Right lobe of liver (tissue), 6 donors: Measurements from ENCODE around the gene PYDC2. TPM values are rescaled to one million over a fixed set of nuclear protein-coding genes. Genes with fewer than 3 reads are reported as not detected.
A peak's percentile ranks its signal among the peaks of the same experiment; 100 is the strongest.

ENCODE experiments used
- ATAC-seq, 4 donors: fragments of 200-7000 bp; cut with Tn5 transposase; one replicate each; pipeline ENCODE4 v1.9.1; 2020; ENCODE audit warnings: mild to moderate bottlenecking in 4 of 4, moderate library complexity in 4 of 4
- DNase-seq, 3 donors: peaks; one replicate each; pipeline ENCODE4 v3.0.0-alpha.2; 2020
- H3K27ac ChIP-seq, 3 donors: fragments of 200-600 bp; one replicate each; pipeline ENCODE4 v1.8.0; 2022
- H3K27me3 ChIP-seq, 2 donors: fragments of 200-600 bp; one replicate each; pipeline ENCODE4 v1.8.0; 2022
- H3K36me3 ChIP-seq, 4 donors: fragments of 200-600 bp; sonication (generic) in 1 of 4; one replicate each; pipeline versions ENCODE4 v1.5.1 to v1.8.0; 2017 to 2022; ENCODE audit warnings: control low read depth in 1 of 4
- H3K4me1 ChIP-seq, 4 donors: fragments of 200-600 bp; sonication (generic) in 1 of 4; one replicate each; pipeline versions ENCODE4 v1.5.1 to v1.8.0; 2017 to 2022; ENCODE audit warnings: control low read depth in 1 of 4
- H3K4me3 ChIP-seq, 3 donors: fragments of 200-600 bp; one replicate each; pipeline ENCODE4 v1.8.0; 2022
- H3K9me3 ChIP-seq, 4 donors: fragments of 200-600 bp; sonication (generic) in 1 of 4; one replicate each; pipeline versions ENCODE4 v1.5.1 to v1.8.0; 2017 to 2022; ENCODE audit warnings: control low read depth in 1 of 4
- POLR2A ChIP-seq: fragments of 450-650 bp; IDR thresholded peaks from one replicate; pipeline ENCODE4 v1.6.1; 2017; ENCODE audit warnings: antibody characterized with exemption, mild to moderate bottlenecking
- WGBS: methylation state at CpG from one replicate; pipeline ENCODE4 v1.1.6; 2018; ENCODE audit warnings: low coverage, low lambda C conversion rate; ENCODE audit not compliant: insufficient coverage; ENCODE audit errors: missing lambda C conversion rate; 5-methylcytosine and 5-hydroxymethylcytosine counted together
- intact Hi-C, 2 donors: fragments of 100-400 bp; cut with DNase I; formaldehyde crosslinking; loops; one replicate each; pipeline versions ENCODE4 v1.11.2 to v1.14.1; 2022
- small RNA-seq, 2 experiments: library from RNA; depleted of rRNA; stranded (forward); fragments of <200 nt; gene quantifications; one replicate each; pipeline ENCODE3, GENCODE V24; 2016
- total RNA-seq, 6 experiments: library from RNA; depleted of rRNA in 2 of 6; stranded (reverse); fragments of >200 nt in 2 of 6; fragmentation: NEBNext Ultra II Directional in 3 of 6; extraction: Animal tissue kit (Norgen Biotek cat#: 25700) in 3 of 6; gene quantifications; one replicate each; pipeline versions ENCODE4 v1.1.0 to v1.2.4, GENCODE V29; 2016 to 2023
- TF ChIP-seq, protein P1 (sequence below), 4 donors: fragments of 200-600 bp in 3 of 4; fragments of 450-650 bp in 1 of 4; IDR thresholded peaks; one replicate each; pipeline versions ENCODE4 v1.5.1 to v1.8.0; 2016 to 2022; ENCODE audit warnings: antibody characterized with exemption in 4 of 4, mild to moderate bottlenecking in 2 of 4
- donor health status: DM: no; HTN: yes; CAD: no.
- donor health status: DM: no; HTN: no; CAD: no.
- donor health status: DM: no; HTN: no; CAD: no.
- donor health status: DM: no; HTN: yes; CAD: no.
- donor health status: DM: no; HTN: yes; CAD: no.

The PYDC2 gene
- total RNA-seq, 6 experiments from 2014 or later: not detected

DNA sequence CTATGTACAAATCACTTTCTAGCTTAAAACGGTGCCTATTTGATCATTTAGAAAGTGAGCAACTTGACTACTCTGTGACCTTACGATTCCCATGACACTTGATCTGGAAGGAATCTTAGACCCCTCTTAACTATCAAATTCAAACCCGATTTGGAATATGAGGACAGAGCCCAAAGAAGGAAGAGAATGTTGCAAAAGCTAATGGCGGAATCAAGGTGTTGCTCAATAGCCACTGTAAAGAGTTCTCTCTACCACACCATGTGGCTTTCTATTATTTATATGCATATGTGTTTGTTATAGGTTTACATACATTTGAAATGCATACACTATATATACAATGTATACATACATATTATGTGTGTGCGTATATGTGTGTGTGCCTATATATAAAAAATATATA lies 39.9 kb downstream of the PYDC2 start:
- no peaks in the 10 kb centered on the region for H3K36me3 ChIP-seq
- no peaks in the 10 kb centered on the region for H3K9me3 ChIP-seq
- H3K27ac ChIP-seq: no peak overlapping the region
- H3K4me3 ChIP-seq: no peak overlapping the region
- DNase-seq (no peak), ATAC-seq (no peak)
- no peaks in the 10 kb centered on the region for H3K4me1 ChIP-seq
- 85% methylated on average over 5 of the region's 5 CpGs for WGBS
- no peaks in the 10 kb centered on the region for H3K27me3 ChIP-seq
- intact Hi-C loops: no loop called here
- TF ChIP-seq, protein P1, sequence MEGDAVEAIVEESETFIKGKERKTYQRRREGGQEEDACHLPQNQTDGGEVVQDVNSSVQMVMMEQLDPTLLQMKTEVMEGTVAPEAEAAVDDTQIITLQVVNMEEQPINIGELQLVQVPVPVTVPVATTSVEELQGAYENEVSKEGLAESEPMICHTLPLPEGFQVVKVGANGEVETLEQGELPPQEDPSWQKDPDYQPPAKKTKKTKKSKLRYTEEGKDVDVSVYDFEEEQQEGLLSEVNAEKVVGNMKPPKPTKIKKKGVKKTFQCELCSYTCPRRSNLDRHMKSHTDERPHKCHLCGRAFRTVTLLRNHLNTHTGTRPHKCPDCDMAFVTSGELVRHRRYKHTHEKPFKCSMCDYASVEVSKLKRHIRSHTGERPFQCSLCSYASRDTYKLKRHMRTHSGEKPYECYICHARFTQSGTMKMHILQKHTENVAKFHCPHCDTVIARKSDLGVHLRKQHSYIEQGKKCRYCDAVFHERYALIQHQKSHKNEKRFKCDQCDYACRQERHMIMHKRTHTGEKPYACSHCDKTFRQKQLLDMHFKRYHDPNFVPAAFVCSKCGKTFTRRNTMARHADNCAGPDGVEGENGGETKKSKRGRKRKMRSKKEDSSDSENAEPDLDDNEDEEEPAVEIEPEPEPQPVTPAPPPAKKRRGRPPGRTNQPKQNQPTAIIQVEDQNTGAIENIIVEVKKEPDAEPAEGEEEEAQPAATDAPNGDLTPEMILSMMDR (IDR thresholded peaks at IDR 0.05): no peak
- no peak for TF ChIP-seq POLR2A

DNA sequence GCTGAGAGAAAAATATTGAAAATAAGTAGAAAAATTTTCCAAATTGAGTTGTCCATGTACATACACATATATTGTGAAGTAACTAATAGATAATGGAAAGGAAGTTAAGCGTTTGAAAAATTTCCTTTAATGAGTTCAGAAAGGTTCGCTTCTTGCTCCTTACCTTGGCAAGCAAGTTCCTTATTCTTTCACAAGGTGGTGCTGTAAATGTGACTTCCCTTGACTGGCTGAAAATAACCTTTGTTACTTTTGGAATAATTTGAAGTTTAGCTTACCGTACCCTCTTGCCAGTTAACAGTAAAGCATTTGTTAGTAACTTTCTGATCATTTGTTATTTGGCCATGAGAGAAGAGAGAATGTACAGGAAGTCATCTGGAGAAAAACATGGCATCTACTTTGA lies 41.6 kb downstream of the PYDC2 start:
- Histone ChIP-seq H3K27ac (no peak overlapping the region), H3K9me3 (no peaks in the 10 kb centered on the region), H3K4me1 (no peaks in the 10 kb centered on the region), H3K27me3 (no peaks in the 10 kb centered on the region), H3K36me3 (no peaks in the 10 kb centered on the region), H3K4me3 (no peak overlapping the region)
- no peak for DNase-seq
- intact Hi-C loops: no loop called here
- TF ChIP-seq, protein P1 (IDR thresholded peaks at IDR 0.05): peak in 2 of 4 donors; percentile 17 to 28
- TF ChIP-seq POLR2A: no peak
- WGBS: 45% methylated on average over 3 of the region's 3 CpGs
- no peak for ATAC-seq

DNA sequence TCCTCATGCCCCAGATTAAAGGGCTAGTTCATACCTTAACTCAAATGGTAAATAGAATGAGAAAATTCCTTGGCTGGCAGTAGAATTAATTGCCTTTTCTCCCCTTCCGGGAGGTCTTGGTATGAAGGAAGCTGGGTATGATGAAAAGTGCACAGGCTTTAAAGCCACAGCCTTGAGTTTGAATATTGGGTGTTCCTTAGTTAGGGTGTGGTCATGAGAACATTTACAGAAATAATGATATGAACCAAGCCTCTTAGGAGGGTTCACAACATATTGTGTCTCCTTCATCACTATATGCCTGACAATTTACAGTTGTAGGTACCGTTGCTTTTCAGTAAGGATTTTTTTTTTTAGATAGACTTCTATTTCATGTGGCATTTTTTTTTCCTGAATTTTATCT lies 48.1 kb downstream of the PYDC2 start:
- H3K4me3 ChIP-seq: no peak overlapping the region
- 60% methylated on average over 2 of the region's 2 CpGs for WGBS
- intact Hi-C loops: no loop called here
- no peak overlapping the region for H3K27ac ChIP-seq
- no peaks in the 10 kb centered on the region for H3K9me3 ChIP-seq
- H3K36me3 ChIP-seq: no peaks in the 10 kb centered on the region
- ATAC-seq (no peak), DNase-seq (no peak)
- no peaks in the 10 kb centered on the region for H3K27me3 ChIP-seq
- no peaks in the 10 kb centered on the region for H3K4me1 ChIP-seq
- TF ChIP-seq, protein P1 (IDR thresholded peaks at IDR 0.05): no peak
- TF ChIP-seq POLR2A: no peak

Small RNAs within 50 kb of the gene (small RNA-seq; reads per million reads assigned to genes)
- 0 reads per million in 2 experiments for gene PYDC2

Other genes starting within 250 kb of the PYDC2 start
- 10 to 100 TPM; 36.1 to 96.3 (median 65.1) TPM for gene CCDC50, start 131.8 kb upstream of the PYDC2 start, total RNA-seq
- gene UTS2B, start 130.6 kb upstream of the PYDC2 start, total RNA-seq: under 1 TPM in 1 of 6 experiments, not detected in 5; 0.38 TPM